Measurements from ENCODE around the gene BMPR2. TPM values are rescaled to one million over a fixed set of nuclear protein-coding genes. Genes with fewer than 3 reads are reported as not detected.

BMPR2 gene
- total and polyA plus RNA-seq, 2 of the 8 experiments (the other 6 are each of a cell fraction or from before 2014, with no cell fraction given) = 5.5 to 19.8 TPM

DNA sequence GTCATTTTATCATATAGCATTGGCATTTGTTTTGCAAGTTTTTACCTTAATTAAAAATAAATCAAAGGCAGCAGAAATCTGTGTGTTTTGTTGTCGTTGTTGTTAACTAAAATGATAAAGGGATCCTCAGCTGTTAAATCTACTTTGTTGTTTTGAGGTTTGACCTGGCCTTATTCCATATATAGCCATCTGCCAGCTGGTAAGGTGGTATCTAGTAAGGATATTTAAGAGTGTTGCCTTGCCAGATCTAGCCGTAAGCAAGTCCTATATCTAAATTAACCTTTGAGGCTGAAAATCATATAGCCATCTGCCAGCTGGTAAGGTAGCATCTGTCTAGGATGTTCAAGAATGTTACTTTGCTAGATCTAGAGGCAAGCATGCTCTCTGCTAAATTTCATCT lies 56.6 kb downstream of the BMPR2 start (continued):
- TF ChIP-seq, protein P1, sequence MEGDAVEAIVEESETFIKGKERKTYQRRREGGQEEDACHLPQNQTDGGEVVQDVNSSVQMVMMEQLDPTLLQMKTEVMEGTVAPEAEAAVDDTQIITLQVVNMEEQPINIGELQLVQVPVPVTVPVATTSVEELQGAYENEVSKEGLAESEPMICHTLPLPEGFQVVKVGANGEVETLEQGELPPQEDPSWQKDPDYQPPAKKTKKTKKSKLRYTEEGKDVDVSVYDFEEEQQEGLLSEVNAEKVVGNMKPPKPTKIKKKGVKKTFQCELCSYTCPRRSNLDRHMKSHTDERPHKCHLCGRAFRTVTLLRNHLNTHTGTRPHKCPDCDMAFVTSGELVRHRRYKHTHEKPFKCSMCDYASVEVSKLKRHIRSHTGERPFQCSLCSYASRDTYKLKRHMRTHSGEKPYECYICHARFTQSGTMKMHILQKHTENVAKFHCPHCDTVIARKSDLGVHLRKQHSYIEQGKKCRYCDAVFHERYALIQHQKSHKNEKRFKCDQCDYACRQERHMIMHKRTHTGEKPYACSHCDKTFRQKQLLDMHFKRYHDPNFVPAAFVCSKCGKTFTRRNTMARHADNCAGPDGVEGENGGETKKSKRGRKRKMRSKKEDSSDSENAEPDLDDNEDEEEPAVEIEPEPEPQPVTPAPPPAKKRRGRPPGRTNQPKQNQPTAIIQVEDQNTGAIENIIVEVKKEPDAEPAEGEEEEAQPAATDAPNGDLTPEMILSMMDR (IDR thresholded peaks at IDR 0.05; ENCODE audit: control extremely low read depth in 1 of 3, insufficient read depth in 1 of 3, low read depth in 1 of 3, low read length in 3 of 3) = no peak
- TF ChIP-seq TEAD4 (IDR thresholded peaks at IDR 0.05; ENCODE audit: low read depth, low read length) (no peak), MAFK (IDR thresholded peaks at IDR 0.05; ENCODE audit: low read depth, low read length) (no peak)
